Measurements from ENCODE around the gene GBX1. TPM values are rescaled to one million over a fixed set of nuclear protein-coding genes. Genes with fewer than 3 reads are reported as not detected.

The GBX1 gene
- total RNA-seq, 3 donors from 2014 or later, result not detected

GRCh38 chr7:151187409-151188251, 20.1 kb upstream of the GBX1 start:
- no peak for DNase-seq (ENCODE audit: low spot score in 2 of 2)
- H3K27me3 ChIP-seq, result peaks cover 0 to 4% of the 10 kb centered on the region in 2 donors
- no peak overlapping the region for H3K4me3 ChIP-seq
- no peaks in the 10 kb centered on the region for H3K4me1 ChIP-seq
- H3K27ac ChIP-seq, result no peak overlapping the region
- no peak for TF ChIP-seq POLR2A (IDR thresholded peaks at IDR 0.05)
- TF ChIP-seq CTCF (IDR thresholded peaks at IDR 0.05), result no peak
- no peak for TF ChIP-seq POLR2AphosphoS5 (IDR thresholded peaks at IDR 0.05)
- intact Hi-C loops (cut with DNase I; ENCODE audit: low total_unique reads), result no loop called here
- no peaks in the 10 kb centered on the region for H3K9me3 ChIP-seq
- no peaks in the 10 kb centered on the region for H3K36me3 ChIP-seq

GRCh38 chr7:151186640-151187408, 19.3 kb upstream of the GBX1 start, which contains the start of gene ASB10:
Gene ASB10, minus strand, starts transcription at chr7:151187250. Its CDS starts 120 bp downstream, at chr7:151187130.
- no peaks in the 10 kb centered on the region for H3K27me3 ChIP-seq
- intact Hi-C loops (cut with DNase I; ENCODE audit: low total_unique reads), result no loop called here
- no peak within 1 kb of the TSS for H3K27ac ChIP-seq
- no peaks in the 10 kb centered on the region for H3K4me1 ChIP-seq
- no peaks in the 10 kb centered on the region for H3K9me3 ChIP-seq
- no peaks in the 10 kb centered on the region for H3K36me3 ChIP-seq
- TF ChIP-seq POLR2AphosphoS5 (IDR thresholded peaks at IDR 0.05) (no peak), CTCF (IDR thresholded peaks at IDR 0.05) (no peak), POLR2A (IDR thresholded peaks at IDR 0.05) (no peak)
- DNase-seq (ENCODE audit: low spot score in 2 of 2), result no peak
- no peak within 1 kb of the TSS for H3K4me3 ChIP-seq

GRCh38 chr7:151185762-151186639, 18.5 kb upstream of the GBX1 start:
- peak in 1 of 2 donors; percentile 33 for DNase-seq (ENCODE audit: low spot score in 2 of 2)
- Histone ChIP-seq H3K27ac (no peak overlapping the region), H3K9me3 (no peaks in the 10 kb centered on the region), H3K4me3 (no peak overlapping the region), H3K36me3 (no peaks in the 10 kb centered on the region), H3K27me3 (peaks cover 0 to 3% of the 10 kb centered on the region in 2 donors), H3K4me1 (no peaks in the 10 kb centered on the region)
- intact Hi-C loops (cut with DNase I; ENCODE audit: low total_unique reads), result no loop called here
- TF ChIP-seq CTCF (IDR thresholded peaks at IDR 0.05) (no peak), POLR2AphosphoS5 (IDR thresholded peaks at IDR 0.05) (no peak), POLR2A (IDR thresholded peaks at IDR 0.05) (no peak)

GRCh38 chr7:151181011-151181431, 13.5 kb upstream of the GBX1 start:
- DNase-seq (ENCODE audit: low spot score in 2 of 2), result no peak
- no peak overlapping the region for H3K27ac ChIP-seq
- intact Hi-C loops (cut with DNase I; ENCODE audit: low total_unique reads), result no loop called here

More at GRCh38 chr7:151181011-151181431, 13.5 kb upstream of the GBX1 start:
- H3K4me1 ChIP-seq, result no peaks in the 10 kb centered on the region
- peaks cover 0 to 10% of the 10 kb centered on the region in 2 donors for H3K27me3 ChIP-seq
- H3K36me3 ChIP-seq, result no peaks in the 10 kb centered on the region
- H3K4me3 ChIP-seq, result no peak overlapping the region
- no peak for TF ChIP-seq CTCF (IDR thresholded peaks at IDR 0.05)
- TF ChIP-seq POLR2A (IDR thresholded peaks at IDR 0.05), result no peak
- TF ChIP-seq POLR2AphosphoS5 (IDR thresholded peaks at IDR 0.05), result no peak
- H3K9me3 ChIP-seq, result no peaks in the 10 kb centered on the region

Data from breast epithelium (tissue), 4 donors.